H1 (cell line): ENCODE measurements around the gene LRP1. TPM values are rescaled to one million over a fixed set of nuclear protein-coding genes. Genes with fewer than 3 reads are reported as not detected.

ENCODE experiments used
- CTCF ChIA-PET: fragments of 300-600 bp; sonication (Branson Sonifier 250); formaldehyde crosslinking; loops from one replicate; lab custom pipeline; 2021; ENCODE audit not compliant: partially characterized antibody; lab: Charles Lee
- POLR2A ChIA-PET: fragments of 300-600 bp; sonication (Branson Sonifier 250); formaldehyde crosslinking; loops from one replicate; lab custom pipeline; 2021; ENCODE audit warnings: inconsistent platforms; ENCODE audit not compliant: partially characterized antibody; lab: Charles Lee
- DNase-seq, 2 experiments: peaks; one replicate each; pipeline versions ENCODE4 v3.0.0 to v3.0.0-alpha.2; 2010 to 2022; ENCODE audit warnings: low spot score in 2 of 2, low read depth in 1 of 2, mixed read lengths in 1 of 2
- FAIRE-seq: peaks from 2 replicates; lab custom pipeline; 2011; peaks lifted over from hg19 to GRCh38; lab: Jason Lieb, UNC
- H2AFZ ChIP-seq: 2 replicates; pipeline ENCODE4 v1.8.1; 2012; ENCODE audit warnings: low read length, inconsistent platforms
- H2AK5ac ChIP-seq: 2 replicates; pipeline ENCODE4 v1.6.1; 2013; ENCODE audit warnings: low read depth, low read length
- H2BK120ac ChIP-seq: replicated peaks from 2 replicates; pipeline ENCODE3; 2013; ENCODE audit warnings: low read depth, low read length, inconsistent platforms
- H2BK12ac ChIP-seq: 2 replicates; pipeline ENCODE4 v1.6.1; 2013; ENCODE audit warnings: low read depth, low read length
- H2BK15ac ChIP-seq: 2 replicates; pipeline ENCODE4 v1.6.1; 2013; ENCODE audit warnings: low read length
- H2BK20ac ChIP-seq: 2 replicates; pipeline ENCODE4 v1.6.1; 2013; ENCODE audit warnings: low read length
- H2BK5ac ChIP-seq: 2 replicates; pipeline ENCODE4 v1.6.1; 2013; ENCODE audit warnings: low read depth, low read length
- H3K14ac ChIP-seq: 2 replicates; pipeline ENCODE4 v1.6.1; 2013; ENCODE audit warnings: inconsistent platforms; ENCODE audit not compliant: insufficient read length
- H3K18ac ChIP-seq: 2 replicates; pipeline ENCODE4 v1.6.1; 2013; ENCODE audit warnings: low read length; ENCODE audit errors: extremely low read depth
- H3K23ac ChIP-seq: 2 replicates; pipeline ENCODE4 v1.6.1; 2013; ENCODE audit warnings: inconsistent platforms; ENCODE audit not compliant: insufficient read length
- H3K23me2 ChIP-seq: 2 replicates; pipeline ENCODE4 v1.6.1; 2013; ENCODE audit warnings: low read depth, low read length
- H3K27ac ChIP-seq: 2 replicates; pipeline ENCODE4 v1.6.1; 2011; ENCODE audit warnings: low read depth, low read length, inconsistent platforms
- H3K27me3 ChIP-seq, 4 experiments: replicated peaks in 1 of 4; 1 replicate in 1 of 4; 2 replicates in 3 of 4; pipeline versions ENCODE4 v1.6.1 to v1.8.1; 2011 to 2013; ENCODE audit warnings: low read length in 3 of 4, mild to moderate bottlenecking in 3 of 4, inconsistent platforms in 2 of 4, mixed read lengths in 2 of 4, moderate library complexity in 1 of 4; ENCODE audit not compliant: control insufficient read depth in 3 of 4, insufficient read depth in 3 of 4; ENCODE audit errors: extremely low read depth in 1 of 4
- H3K36me3 ChIP-seq, 4 experiments: 2 replicates each; pipeline versions ENCODE4 v1.6.1 to v1.8.1; 2011 to 2013; ENCODE audit warnings: mild to moderate bottlenecking in 4 of 4, low read length in 3 of 4, moderate library complexity in 2 of 4, control low read depth in 1 of 4, inconsistent platforms in 1 of 4; ENCODE audit not compliant: insufficient read depth in 4 of 4, control insufficient read depth in 2 of 4
- H3K4ac ChIP-seq: replicated peaks from 2 replicates; pipeline ENCODE3; 2013; ENCODE audit warnings: low read length, low read depth, mixed read lengths, inconsistent platforms; ENCODE audit not compliant: insufficient read length
- H3K4me1 ChIP-seq, 4 experiments: replicated peaks in 1 of 4; 1 replicate in 1 of 4; 2 replicates in 3 of 4; pipeline versions ENCODE4 v1.6.1 to v1.8.1; 2011 to 2013; ENCODE audit warnings: low read length in 3 of 4, inconsistent platforms in 2 of 4, mixed read lengths in 1 of 4; ENCODE audit not compliant: insufficient read depth in 4 of 4, control insufficient read depth in 3 of 4
- H3K4me2 ChIP-seq, 2 experiments: 2 replicates each; pipeline versions ENCODE4 v1.6.1 to v1.8.1; 2011 to 2013; ENCODE audit warnings: low read depth in 2 of 2, low read length in 2 of 2, control low read depth in 1 of 2, inconsistent platforms in 1 of 2, mild to moderate bottlenecking in 1 of 2; ENCODE audit not compliant: insufficient read depth in 1 of 2
- H3K4me3 ChIP-seq, 4 experiments: fragments of 200-600, 300-600 bp in 1 of 4; sonication (generic), shearing (Covaris generic), sonication (Bioruptor Twin) in 1 of 4; 2 replicates each; pipeline versions ENCODE4 v1.5.1 to v1.8.1; 2011 to 2016; ENCODE audit warnings: low read length in 4 of 4, low read depth in 3 of 4, control low read depth in 2 of 4, inconsistent platforms in 2 of 4, mild to moderate bottlenecking in 2 of 4, mixed read lengths in 1 of 4, moderate library complexity in 1 of 4; ENCODE audit not compliant: insufficient read depth in 2 of 4; ENCODE audit errors: extremely low read depth in 1 of 4
- H3K56ac ChIP-seq: replicated peaks from 2 replicates; pipeline ENCODE3; 2013; ENCODE audit warnings: low read depth, mild to moderate bottlenecking, mixed read lengths, low read length, inconsistent platforms; ENCODE audit not compliant: insufficient read length
- H3K79me1 ChIP-seq: 2 replicates; pipeline ENCODE4 v1.6.1; 2013; ENCODE audit warnings: low read depth, low read length, control low read depth
- H3K79me2 ChIP-seq, 2 experiments: 2 replicates each; pipeline versions ENCODE4 v1.6.1 to v1.8.1; 2012 to 2013; ENCODE audit warnings: low read length in 2 of 2, mild to moderate bottlenecking in 2 of 2, inconsistent platforms in 1 of 2; ENCODE audit not compliant: insufficient read depth in 2 of 2, control insufficient read depth in 1 of 2
- H3K9ac ChIP-seq, 4 experiments: replicated peaks in 1 of 4; 1 replicate in 1 of 4; 2 replicates in 3 of 4; pipeline versions ENCODE4 v1.6.1 to v1.8.1; 2011 to 2013; ENCODE audit warnings: low read depth in 3 of 4, low read length in 3 of 4, control low read depth in 2 of 4, mild to moderate bottlenecking in 2 of 4, moderate library complexity in 2 of 4, inconsistent platforms in 1 of 4; ENCODE audit errors: extremely low read depth in 1 of 4
- H3K9me3 ChIP-seq, 2 experiments: 2 replicates each; pipeline versions ENCODE4 v1.6.1 to v1.8.1; 2012 to 2013; ENCODE audit warnings: mild to moderate bottlenecking in 2 of 2, moderate library complexity in 2 of 2, control low read depth in 1 of 2, inconsistent platforms in 1 of 2, low read depth in 1 of 2, low read length in 1 of 2, mixed read lengths in 1 of 2; ENCODE audit not compliant: insufficient read depth in 2 of 2
- H4K20me1 ChIP-seq, 2 experiments: replicated peaks in 1 of 2; 2 replicates each; pipeline versions ENCODE3 to v1.8.1; 2011 to 2013; ENCODE audit warnings: inconsistent platforms in 2 of 2, low read length in 2 of 2, mild to moderate bottlenecking in 1 of 2; ENCODE audit not compliant: insufficient read depth in 2 of 2, control insufficient read depth in 1 of 2
- H4K5ac ChIP-seq: 2 replicates; pipeline ENCODE4 v1.6.1; 2013; ENCODE audit warnings: low read length, low read depth, mixed read lengths, inconsistent platforms; ENCODE audit not compliant: insufficient read length
- H4K8ac ChIP-seq: 2 replicates; pipeline ENCODE4 v1.8.0; 2013; ENCODE audit warnings: mild to moderate bottlenecking, moderate library complexity, low read length, inconsistent platforms; ENCODE audit not compliant: insufficient read depth; ENCODE audit errors: extremely low read depth
- H4K91ac ChIP-seq: replicated peaks from 2 replicates; pipeline ENCODE3; 2013; ENCODE audit warnings: low read length, mixed read lengths, inconsistent platforms; ENCODE audit not compliant: insufficient read length
- POLR2AphosphoS5 ChIP-seq: IDR thresholded peaks from 2 replicates; pipeline ENCODE4 v1.6.1; 2011; ENCODE audit warnings: low read depth, low read length
- SIN3A ChIP-seq, 2 experiments: IDR thresholded peaks in 1 of 2; conservative IDR thresholded peaks in 1 of 2; 2 replicates each; pipeline ENCODE4 v1.6.1; 2011 to 2012; ENCODE audit warnings: low read length in 2 of 2, improper control_type of control experiment in 1 of 2, low read depth in 1 of 2, mild to moderate bottlenecking in 1 of 2
- WGBS, 2 experiments: shearing (Covaris generic) in 1 of 2; methylation state at CpG; one replicate each; pipeline versions ENCODE4 v1.1.6 to v1.1.7; 2013 to 2015; ENCODE audit warnings: low lambda C conversion rate in 2 of 2, mixed read lengths in 2 of 2, inconsistent platforms in 1 of 2, low coverage in 1 of 2, missing lambda C conversion rate in 1 of 2; ENCODE audit not compliant: insufficient replicate concordance in 2 of 2, insufficient coverage in 1 of 2, insufficient read length in 1 of 2; ENCODE audit errors: extremely low coverage in 1 of 2, missing lambda C conversion rate in 1 of 2; 5-methylcytosine and 5-hydroxymethylcytosine counted together
- polyA plus RNA-seq, 7 experiments: library from polyadenylated mRNA; depleted of rRNA in 3 of 7; stranded (reverse) in 5 of 7; unstranded in 2 of 7; fragments of >200 nt in 5 of 7; fragments of 200-250 nt in 2 of 7; gene quantifications; 1 replicate in 5 of 7; 2 replicates in 1 of 7; 4 replicates in 1 of 7; pipeline versions ENCODE4 v1.2.1 to v1.2.3, GENCODE V29; 2011 to 2013; ENCODE audit warnings: missing spikeins in 2 of 7, mixed read lengths in 2 of 7
- total RNA-seq: library from RNA; stranded (reverse); fragmentation: NEBNext Ultra II Directional; extraction: Animal tissue kit (Norgen Biotek cat#: 25700); gene quantifications from 2 replicates; pipeline ENCODE4 v1.2.1, GENCODE V29; 2021

The LRP1 gene
- total and polyA plus RNA-seq, 2 of the 8 experiments (the other 6 are each of a cell fraction or from before 2014, with no cell fraction given): 35.3 to 92.5 TPM

GRCh38 chr12:57231276-57232021, 103.2 kb downstream of the LRP1 start:
- no peak overlapping the region for H2BK20ac ChIP-seq
- TF ChIP-seq POLR2AphosphoS5 (0 out of 2 replicates have a peak, but pooled peaks have one; percentile 12), SIN3A (conservative IDR thresholded peaks at IDR 0.05 in 1 of 2, IDR thresholded peaks at IDR 0.05 in 1 of 2; ENCODE audit: low read depth in 1 of 2, low read length in 2 of 2) (no peak)
- TF ChIP-seq, all 59 proteins: peak for 1
- H3K56ac ChIP-seq: no peak overlapping the region

More at GRCh38 chr12:57231276-57232021, 103.2 kb downstream of the LRP1 start:
- H2BK120ac ChIP-seq: no peak overlapping the region
- H3K18ac ChIP-seq: no peak overlapping the region
- peaks cover 5 to 30% (median 24%) of the 10 kb centered on the region in 4 experiments for H3K27me3 ChIP-seq
- H3K14ac ChIP-seq: no peak overlapping the region
- H3K4me1 ChIP-seq: peaks cover 4 to 48% (median 29%) of the 10 kb centered on the region in 4 experiments
- H2BK15ac ChIP-seq: no peak overlapping the region
- no peak overlapping the region; the same call in 1 of the 2 replicates for H2BK5ac ChIP-seq
- H3K4ac ChIP-seq: no peak overlapping the region
- no peak overlapping the region for H2BK12ac ChIP-seq
- no peak for DNase-seq
- H3K36me3 ChIP-seq: peaks cover 29 to 42% (median 35%) of the 10 kb centered on the region in 4 experiments
- no peak overlapping the region for H4K5ac ChIP-seq
- H3K23ac ChIP-seq: no peak overlapping the region
- no peak for FAIRE-seq
- H3K9ac ChIP-seq: peak overlapping the region in 3 of 4 experiments; percentile 34 to 97 (median 95); a peak in 2 of 7 replicates
- no peaks in the 10 kb centered on the region for H3K9me3 ChIP-seq
- H4K91ac ChIP-seq: no peak overlapping the region
- peaks cover 12% of the 10 kb centered on the region for H3K23me2 ChIP-seq
- H3K27ac ChIP-seq: no peak overlapping the region
- ChIA-PET POLR2A (interaction anchor here (0.6 to 23.7 kb wide), 18 partner anchors 2 to 1009 kb away, joined by 3 to 852 read pairs (median 14); partner anchors contain the start of genes GLI1, INHBE, LRP1 and NXPH4), CTCF (interaction anchor here (0.6 to 27.9 kb wide), 5 partner anchors 8 to 172 kb away, joined by 3 to 726 read pairs (median 30); partner anchors contain the start of genes NXPH4 and STAC3)
- H3K4me3 ChIP-seq: peak overlapping the region in 2 of 4 experiments; percentile 85 to 93; a peak in 5 of 8 replicates
- H3K4me2 ChIP-seq: peak overlapping the region; percentile 94 to 95
- H2AFZ ChIP-seq: no peak overlapping the region
- no peak overlapping the region; the same call in 1 of the 2 replicates for H2AK5ac ChIP-seq
- WGBS, 2 experiments: 92% methylated on average over 13 of the region's 13 CpGs; no CpG with 5 or more reads in 1 of the 2 experiments
- peaks cover 11% of the 10 kb centered on the region for H3K79me1 ChIP-seq
- peaks cover 6 to 15% of the 10 kb centered on the region in 2 experiments; a peak in 3 of 4 replicates for H3K79me2 ChIP-seq
- H4K20me1 ChIP-seq: peaks cover 18 to 35% of the 10 kb centered on the region in 2 experiments
- no peak overlapping the region for H4K8ac ChIP-seq
